ENCODE data around the gene CRYBB3.
"Not testable (repeated sequence)": the region's sequence is repeated elsewhere in the genome, so short reads cannot be mapped to it uniquely, and the experiment has no call there.

- not testable (repeated sequence) for TF ChIP-seq POLR2A (IDR thresholded peaks at IDR 0.05); CTCF (IDR thresholded peaks at IDR 0.05 in 8 of 11, conservative IDR thresholded peaks at IDR 0.05 in 3 of 11)
Observed at GRCh38 chr22:25178869-25179631, 20.6 kb upstream of the CRYBB3 start.

Data from spleen (tissue), 7 donors.